Natural killer cell (primary cell): ENCODE measurements around the gene CSPG4. TPM values are rescaled to one million over a fixed set of nuclear protein-coding genes. Genes with fewer than 3 reads are reported as not detected.

Experiments used
- ATAC-seq, 3 donors: fragments of 150-1000 bp in 2 of 3; fragments of 200-7000 bp in 1 of 3; cut with Tn5 transposase; 1 replicate in 1 of 3; 2 replicates in 2 of 3; pipeline ENCODE4 v1.10.0; 2021; ENCODE audit warnings: mild to moderate bottlenecking in 2 of 3, moderate library complexity in 2 of 3
- DNase-seq, 2 donors: peaks; one replicate each; pipeline versions ENCODE4 v3.0.0 to v3.0.0-alpha.2; 2013 to 2021; ENCODE audit warnings: mixed read lengths in 1 of 2
- H3K27ac ChIP-seq: one replicate; pipeline ENCODE4 v1.5.1; 2013; ENCODE audit warnings: mild to moderate bottlenecking, low read length
- H3K27me3 ChIP-seq: one replicate; pipeline ENCODE4 v1.6.1; 2013; ENCODE audit warnings: low read length; ENCODE audit not compliant: control insufficient read depth, insufficient read depth
- H3K36me3 ChIP-seq: one replicate; pipeline ENCODE4 v1.6.1; 2013; ENCODE audit warnings: low read length; ENCODE audit not compliant: control insufficient read depth, insufficient read depth
- H3K4me1 ChIP-seq: one replicate; pipeline ENCODE4 v1.6.1; 2013; ENCODE audit warnings: low read length; ENCODE audit not compliant: control insufficient read depth, insufficient read depth
- H3K4me3 ChIP-seq: one replicate; pipeline ENCODE4 v1.5.1; 2013; ENCODE audit warnings: low read length
- H3K9me3 ChIP-seq: one replicate; pipeline ENCODE4 v1.6.1; 2013; ENCODE audit warnings: low read length; ENCODE audit not compliant: control insufficient read depth, insufficient read depth
- H3K27ac Mint-ChIP-seq, 2 donors: one replicate each; pipeline ENCODE4 v1.8.0; 2022; ENCODE audit warnings: mild to moderate bottlenecking in 2 of 2, mixed read lengths in 2 of 2, moderate library complexity in 1 of 2
- H3K27me3 Mint-ChIP-seq, 2 donors: one replicate each; pipeline ENCODE4 v1.8.0; 2022; ENCODE audit warnings: low read depth in 2 of 2, mixed read lengths in 2 of 2
- H3K36me3 Mint-ChIP-seq: one replicate; pipeline ENCODE4 v1.8.0; 2022; ENCODE audit warnings: mixed read lengths
- H3K4me1 Mint-ChIP-seq, 2 donors: one replicate each; pipeline ENCODE4 v1.8.0; 2022; ENCODE audit warnings: mixed read lengths in 2 of 2
- H3K4me3 Mint-ChIP-seq: one replicate; pipeline ENCODE4 v1.8.0; 2022; ENCODE audit warnings: mild to moderate bottlenecking, moderate library complexity, mixed read lengths
- H3K9me3 Mint-ChIP-seq, 2 donors: one replicate each; pipeline ENCODE4 v1.8.0; 2022; ENCODE audit warnings: mixed read lengths in 2 of 2
- WGBS: methylation state at CpG from one replicate; pipeline ENCODE4 v1.1.7; 2013; ENCODE audit warnings: missing lambda C conversion rate; ENCODE audit not compliant: insufficient coverage; 5-methylcytosine and 5-hydroxymethylcytosine counted together
- intact Hi-C: fragments of 100-400 bp; cut with micrococcal nuclease; formaldehyde crosslinking; loops from one replicate; pipeline ENCODE4 v1.14.2; 2022
- total RNA-seq, 4 donors: library from RNA; stranded (reverse); fragments of 120-200 nt in 1 of 4; gene quantifications; one replicate each; pipeline versions ENCODE4 v1.2.3 to v1.2.4, GENCODE V29; 2013 to 2022
- TF ChIP-seq, protein P1 (sequence below): fragments of 200-600 bp; IDR thresholded peaks from one replicate; pipeline ENCODE4 v1.8.0; 2022; ENCODE audit warnings: antibody characterized with exemption

Gene CSPG4
- total RNA-seq, 3 donors from 2014 or later (not counting 1 experiment from before 2014, with no cell fraction given) = 0.05 to 0.09 (median 0.07) TPM

DNA sequence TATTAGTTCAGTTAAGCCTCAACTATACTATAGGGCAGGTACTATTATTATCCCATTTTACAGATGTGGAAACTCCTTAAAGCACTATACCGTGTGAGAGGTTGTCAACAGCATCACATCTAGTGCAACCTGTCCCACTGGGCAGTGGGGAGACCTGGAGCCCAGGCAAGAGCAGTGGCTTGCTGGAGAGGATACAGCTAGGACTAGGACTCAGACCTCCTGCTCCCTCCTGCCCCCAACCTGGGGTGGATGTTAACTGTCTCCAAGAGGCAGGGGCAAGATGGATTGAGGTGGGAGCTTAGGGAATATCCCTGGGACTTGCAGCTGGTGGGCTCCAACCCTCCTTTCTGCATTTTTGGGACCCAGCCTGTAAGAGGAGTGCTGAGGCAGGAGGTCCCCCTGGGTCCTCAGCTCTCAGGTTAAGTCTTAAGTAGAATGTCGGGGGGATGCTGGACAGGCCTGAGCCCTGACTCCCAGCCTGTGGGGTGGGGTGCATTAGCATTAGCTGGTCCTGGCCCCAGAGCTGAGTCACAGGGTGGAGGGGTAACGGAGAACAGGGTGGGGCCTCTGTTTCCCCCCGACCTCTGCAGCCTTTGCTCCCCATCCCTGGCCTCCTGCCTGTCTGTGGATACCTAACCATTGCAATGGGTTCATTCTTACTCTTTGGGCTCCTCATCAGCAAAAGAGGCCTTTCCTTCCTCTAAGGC lies 58.3 kb downstream of the CSPG4 start:
- Histone ChIP-seq H3K9me3 (no peaks in the 10 kb centered on the region), H3K4me3 (no peak overlapping the region), H3K27me3 (no peaks in the 10 kb centered on the region), H3K27ac (no peak overlapping the region), H3K36me3 (no peaks in the 10 kb centered on the region), H3K4me1 (peaks cover 12% of the 10 kb centered on the region)
- DNase-seq (no peak), ATAC-seq (no peak)
- peaks cover 17 to 23% of the 10 kb centered on the region in 2 donors for H3K4me1 Mint-ChIP-seq
- H3K4me3 Mint-ChIP-seq = no peak overlapping the region
- TF ChIP-seq, protein P1, sequence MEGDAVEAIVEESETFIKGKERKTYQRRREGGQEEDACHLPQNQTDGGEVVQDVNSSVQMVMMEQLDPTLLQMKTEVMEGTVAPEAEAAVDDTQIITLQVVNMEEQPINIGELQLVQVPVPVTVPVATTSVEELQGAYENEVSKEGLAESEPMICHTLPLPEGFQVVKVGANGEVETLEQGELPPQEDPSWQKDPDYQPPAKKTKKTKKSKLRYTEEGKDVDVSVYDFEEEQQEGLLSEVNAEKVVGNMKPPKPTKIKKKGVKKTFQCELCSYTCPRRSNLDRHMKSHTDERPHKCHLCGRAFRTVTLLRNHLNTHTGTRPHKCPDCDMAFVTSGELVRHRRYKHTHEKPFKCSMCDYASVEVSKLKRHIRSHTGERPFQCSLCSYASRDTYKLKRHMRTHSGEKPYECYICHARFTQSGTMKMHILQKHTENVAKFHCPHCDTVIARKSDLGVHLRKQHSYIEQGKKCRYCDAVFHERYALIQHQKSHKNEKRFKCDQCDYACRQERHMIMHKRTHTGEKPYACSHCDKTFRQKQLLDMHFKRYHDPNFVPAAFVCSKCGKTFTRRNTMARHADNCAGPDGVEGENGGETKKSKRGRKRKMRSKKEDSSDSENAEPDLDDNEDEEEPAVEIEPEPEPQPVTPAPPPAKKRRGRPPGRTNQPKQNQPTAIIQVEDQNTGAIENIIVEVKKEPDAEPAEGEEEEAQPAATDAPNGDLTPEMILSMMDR = no peak
- no peaks in the 10 kb centered on the region for H3K27me3 Mint-ChIP-seq
- H3K36me3 Mint-ChIP-seq = no peaks in the 10 kb centered on the region
- intact Hi-C loops = no loop called here
- H3K27ac Mint-ChIP-seq = no peak overlapping the region
- no peaks in the 10 kb centered on the region for H3K9me3 Mint-ChIP-seq
- 92% methylated on average over 4 of the region's 4 CpGs for WGBS

DNA sequence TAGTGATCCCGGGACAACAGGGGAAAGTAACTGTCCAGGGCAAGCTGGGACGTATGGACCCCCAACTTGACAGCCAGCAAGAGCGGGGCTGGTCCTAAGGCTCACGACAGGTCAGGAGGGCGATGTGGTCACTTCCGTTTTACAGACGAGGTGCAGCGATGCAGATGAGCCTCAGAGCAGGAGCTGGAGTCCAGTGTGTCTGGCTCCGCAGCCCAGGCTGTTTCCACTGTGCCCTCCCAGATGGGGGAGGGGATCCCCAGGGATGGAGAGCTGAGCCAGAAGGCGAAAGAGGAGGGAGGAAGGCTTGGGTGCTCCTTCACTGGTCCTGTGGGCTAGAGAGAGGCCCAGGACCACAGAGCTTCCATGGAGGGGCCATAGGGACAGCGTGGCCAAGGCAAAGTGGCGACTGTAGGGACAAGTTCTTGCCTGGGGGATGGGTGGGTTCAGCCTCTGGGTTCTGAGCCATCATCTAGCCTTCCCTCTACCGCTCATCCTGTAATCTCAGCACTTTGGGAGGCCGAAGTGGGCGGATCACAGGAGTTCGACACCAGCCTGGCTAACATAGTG lies 59.2 kb downstream of the CSPG4 start:
- H3K27me3 Mint-ChIP-seq = no peaks in the 10 kb centered on the region
- no peak for DNase-seq
- intact Hi-C loops = no loop called here
- peaks cover 15% of the 10 kb centered on the region for H3K4me1 ChIP-seq
- H3K27ac Mint-ChIP-seq = no peak overlapping the region
- no peaks in the 10 kb centered on the region for H3K27me3 ChIP-seq
- TF ChIP-seq, protein P1 = no peak
- H3K36me3 ChIP-seq = no peaks in the 10 kb centered on the region
- H3K4me1 Mint-ChIP-seq = peaks cover 17 to 26% of the 10 kb centered on the region in 2 donors
- no peak overlapping the region for H3K27ac ChIP-seq
- H3K9me3 ChIP-seq = no peaks in the 10 kb centered on the region
- no peaks in the 10 kb centered on the region for H3K36me3 Mint-ChIP-seq
- no peak overlapping the region for H3K4me3 ChIP-seq
- H3K4me3 Mint-ChIP-seq = no peak overlapping the region
- WGBS = 91% methylated on average over 16 of the region's 16 CpGs
- no peak for ATAC-seq
- H3K9me3 Mint-ChIP-seq = no peaks in the 10 kb centered on the region

DNA sequence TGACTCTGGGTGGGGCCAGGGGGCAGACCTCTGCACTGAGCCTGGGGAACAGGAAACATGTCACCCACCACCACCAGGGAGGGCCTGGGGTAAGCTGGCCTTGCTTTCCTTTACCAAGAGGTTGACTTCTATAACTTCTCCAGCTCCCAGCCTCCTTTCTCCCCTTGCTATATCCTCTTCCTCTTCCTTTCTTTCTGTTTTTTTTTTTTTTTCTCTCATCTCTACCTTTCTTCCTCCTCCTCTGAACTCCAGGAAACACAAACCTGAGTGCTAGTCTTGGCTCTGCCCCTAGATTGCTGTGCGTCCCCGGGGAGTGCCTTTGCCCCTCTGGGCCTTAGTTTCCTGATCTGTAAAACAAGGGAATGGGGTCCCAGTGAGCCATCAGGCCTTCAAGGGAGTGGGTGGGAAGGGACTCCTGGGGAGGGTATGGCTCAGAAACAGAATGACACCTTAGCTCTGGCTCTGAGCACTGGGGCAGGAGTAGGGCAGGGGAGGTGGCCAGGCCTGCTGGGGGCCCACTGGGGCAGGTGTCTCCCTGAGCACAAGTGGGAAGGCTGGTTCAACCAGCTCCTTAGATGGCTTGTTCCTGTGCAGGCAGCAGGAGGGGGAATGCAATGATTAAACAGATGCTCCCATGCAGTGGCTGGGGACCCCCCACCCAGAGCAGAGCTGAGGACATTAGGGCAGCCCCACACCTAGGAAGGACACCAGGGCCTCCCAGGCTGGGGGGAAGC lies 60.7 kb downstream of the CSPG4 start:
- intact Hi-C loops = no loop called here
- Mint-ChIP-seq H3K36me3 (no peaks in the 10 kb centered on the region), H3K4me3 (peak overlapping the region; percentile 45), H3K27me3 (no peaks in the 10 kb centered on the region), H3K4me1 (peaks cover 18 to 31% of the 10 kb centered on the region in 2 donors), H3K27ac (peak overlapping the region in 1 of 2 donors; percentile 13), H3K9me3 (no peaks in the 10 kb centered on the region)
- H3K4me1 ChIP-seq = peaks cover 24% of the 10 kb centered on the region
- WGBS = 89% methylated on average over 2 of the region's 2 CpGs
- no peak for ATAC-seq
- no peak for DNase-seq
- H3K9me3 ChIP-seq = no peaks in the 10 kb centered on the region
- no peaks in the 10 kb centered on the region for H3K36me3 ChIP-seq
- H3K4me3 ChIP-seq = no peak overlapping the region
- TF ChIP-seq, protein P1 = no peak
- no peaks in the 10 kb centered on the region for H3K27me3 ChIP-seq
- no peak overlapping the region for H3K27ac ChIP-seq
